ENCODE results near the gene CLBA1.
A peak's percentile ranks its signal among the peaks of the same experiment; 100 is the strongest.

The CLBA1 gene

DNA sequence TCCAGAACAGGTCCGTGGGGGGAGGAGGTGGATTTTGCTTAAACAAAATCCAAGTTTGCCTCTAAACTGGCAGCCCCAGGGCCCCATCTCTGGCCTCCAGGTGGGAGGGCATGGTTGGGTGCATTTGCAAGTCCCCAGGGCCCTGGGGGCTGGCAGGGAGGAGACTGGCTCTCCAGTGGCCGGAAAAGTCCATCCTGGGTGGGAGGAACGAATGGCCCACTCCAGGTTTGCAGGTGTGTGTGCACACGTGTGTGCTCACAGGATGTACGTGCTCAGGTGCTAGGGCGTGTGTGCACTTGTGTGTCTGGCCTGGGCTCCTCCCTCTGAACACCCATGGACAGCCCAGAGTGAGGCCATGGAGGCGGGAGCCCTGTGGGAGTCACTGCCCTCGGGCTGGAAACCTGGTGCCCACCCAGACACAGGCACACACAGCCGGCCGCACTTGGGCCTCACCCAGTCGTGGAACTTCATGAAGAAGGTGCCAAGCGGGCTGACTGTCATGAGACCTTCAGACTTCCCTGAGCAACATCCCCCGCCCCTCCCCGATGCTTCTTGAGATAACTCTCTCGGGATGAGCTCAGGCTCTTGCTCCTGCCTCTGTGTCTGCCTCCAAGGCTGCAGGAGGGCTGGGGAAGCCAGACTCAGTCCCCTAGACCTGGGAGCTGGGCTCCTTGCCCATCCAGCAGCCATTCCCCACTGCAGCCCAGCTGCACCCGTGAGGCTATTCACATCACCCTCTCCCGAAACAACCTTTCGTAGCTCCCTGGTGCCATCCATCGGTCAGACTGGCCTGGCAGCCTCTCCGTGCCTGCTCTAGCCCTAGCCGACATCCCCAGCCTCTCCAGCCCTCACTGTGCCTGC lies 16.8 kb upstream of the CLBA1 start:
- DNase-seq = no peak

DNA sequence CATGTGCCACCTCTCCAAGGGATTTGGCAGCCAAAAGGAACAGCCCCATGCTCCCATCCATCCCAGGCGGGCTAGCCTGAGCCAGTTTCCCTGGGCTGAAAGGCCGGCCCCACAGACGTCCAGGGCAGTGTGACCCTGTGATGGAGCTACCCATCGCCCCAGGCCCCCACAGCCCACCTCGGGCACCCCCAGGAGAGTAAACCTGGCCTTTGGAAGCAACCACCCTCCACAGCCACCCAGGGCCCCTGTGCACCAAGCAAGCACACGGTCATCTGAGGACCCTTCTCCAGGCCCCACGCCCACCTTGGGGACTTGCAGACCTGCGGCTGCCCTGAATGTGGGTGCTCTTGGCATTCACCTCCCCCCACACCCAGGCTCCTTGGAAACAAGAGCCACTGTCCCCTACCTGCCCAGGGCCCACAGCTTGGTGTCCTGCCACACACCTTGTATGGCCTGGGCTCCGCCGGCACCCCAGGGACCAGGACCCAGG lies 15.8 kb upstream of the CLBA1 start:
- no peak for DNase-seq

DNA sequence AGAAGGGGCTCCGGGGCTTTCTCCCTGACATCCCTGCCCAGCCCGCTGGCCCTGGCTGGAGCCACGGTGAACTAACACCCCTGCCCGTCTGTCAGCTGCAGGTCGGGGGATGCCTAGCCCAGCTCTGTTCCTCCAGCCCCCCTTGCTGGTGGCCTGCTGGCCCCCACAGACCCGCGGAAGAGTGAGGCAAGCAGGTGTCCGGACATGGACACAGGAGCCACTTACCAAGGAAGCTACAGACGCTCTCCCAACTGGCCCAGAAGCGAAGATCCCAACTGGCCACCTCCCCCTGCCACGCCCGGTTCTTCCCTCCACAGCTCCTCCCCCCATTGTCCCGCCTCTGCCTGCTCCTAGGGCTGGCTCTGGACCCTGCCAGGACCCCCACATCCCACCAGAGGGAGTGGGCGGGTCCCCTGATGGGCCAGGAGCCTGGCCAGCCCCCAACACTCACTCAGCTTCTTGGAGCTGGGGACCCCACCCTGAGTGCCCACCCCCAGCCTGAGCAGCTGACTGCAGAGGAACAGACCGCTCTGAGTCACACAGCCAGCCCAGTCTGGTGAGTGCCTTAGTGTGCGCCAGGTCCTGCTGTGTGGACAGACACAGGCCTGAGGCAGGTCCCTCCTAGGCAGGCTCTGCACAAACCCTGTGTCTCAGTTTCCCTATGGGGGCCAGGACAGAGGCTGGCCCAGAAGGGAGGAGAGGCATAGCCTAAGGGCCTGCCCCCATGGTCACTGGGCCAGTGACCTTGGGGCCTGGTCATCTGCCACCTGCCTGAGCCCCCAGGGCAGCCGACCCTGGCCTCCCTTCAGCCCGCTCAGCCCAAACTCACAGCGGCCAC lies 15.1 kb upstream of the CLBA1 start:
- DNase-seq = no peak

DNA sequence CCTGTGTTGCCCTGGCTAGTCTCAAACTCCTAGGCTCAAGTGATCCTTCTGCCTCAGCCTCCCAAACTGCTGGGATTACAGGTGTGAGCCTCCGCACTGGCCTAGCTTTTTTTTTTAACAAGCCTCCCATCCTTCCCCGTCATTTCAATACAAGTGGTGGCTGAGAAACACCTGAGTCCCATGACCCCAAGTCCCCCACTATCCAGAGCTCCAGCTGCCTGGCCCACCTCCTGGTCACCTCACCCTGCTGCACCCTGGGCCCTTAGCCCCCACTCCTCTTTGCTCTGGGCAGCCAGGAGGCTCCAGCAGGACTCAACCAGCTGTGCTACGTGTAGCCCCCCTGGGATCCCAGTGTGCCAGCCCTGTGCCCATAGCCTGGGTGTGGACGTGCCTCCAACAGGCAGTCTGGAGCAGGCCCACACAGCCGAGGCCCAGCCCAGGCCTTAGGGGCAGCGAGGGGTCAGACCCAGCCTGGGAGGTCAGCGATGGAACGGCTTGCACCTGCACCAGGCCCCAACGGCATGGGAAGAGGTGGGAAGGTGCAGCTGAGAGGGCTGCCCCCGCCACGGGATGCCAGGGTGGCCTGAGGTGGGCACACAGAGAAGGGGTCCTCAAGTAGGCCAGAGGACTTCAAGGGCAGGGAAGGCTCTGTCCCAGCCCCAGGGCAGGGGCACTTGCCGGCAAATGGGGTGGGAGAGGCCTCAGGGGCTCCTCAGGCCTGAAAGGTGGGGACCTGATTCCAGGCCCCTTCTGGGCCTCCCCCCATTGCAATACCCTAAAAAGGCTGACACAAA lies 13.9 kb upstream of the CLBA1 start:
- no peak for DNase-seq

DNA sequence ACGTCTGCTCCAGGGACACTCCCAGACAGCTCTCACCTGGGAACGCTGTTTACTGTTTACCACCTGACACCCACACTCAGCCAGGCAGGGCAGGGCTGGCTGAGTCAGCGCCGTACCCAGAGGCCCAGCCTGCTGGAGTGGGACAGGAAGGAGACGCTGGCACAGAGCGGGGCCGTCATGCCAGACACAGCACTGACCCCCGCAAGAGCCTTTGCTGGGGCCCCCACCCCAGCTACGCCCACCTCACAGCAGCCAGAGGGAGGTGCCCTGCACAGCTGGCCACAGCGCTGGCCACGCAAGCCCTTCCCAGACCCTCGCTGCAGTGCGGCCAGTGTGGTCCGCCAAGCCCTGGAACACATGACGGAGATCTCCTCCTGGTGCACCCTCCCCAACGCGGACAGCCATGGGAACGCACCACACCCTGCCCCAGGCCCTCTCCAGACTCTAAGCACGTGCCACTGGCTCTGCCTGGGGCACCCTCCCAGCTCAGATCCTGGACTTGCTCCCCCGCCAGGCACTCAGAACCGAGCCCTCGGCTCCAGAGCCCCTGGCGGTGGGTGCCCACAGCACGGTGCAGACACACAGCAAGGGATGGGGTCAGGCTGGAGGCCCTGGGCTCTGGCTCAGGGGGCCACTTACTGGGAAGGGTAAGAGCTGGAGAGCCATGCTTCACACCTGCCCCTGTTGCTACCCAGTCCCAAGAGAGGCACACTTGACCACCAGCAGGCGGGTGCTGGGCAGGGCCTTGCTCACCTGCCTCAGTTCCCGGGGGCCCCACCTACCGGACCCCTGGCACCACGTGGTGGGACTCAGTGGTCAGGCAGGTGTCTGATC lies 13.1 kb upstream of the CLBA1 start:
- DNase-seq = no peak

DNA sequence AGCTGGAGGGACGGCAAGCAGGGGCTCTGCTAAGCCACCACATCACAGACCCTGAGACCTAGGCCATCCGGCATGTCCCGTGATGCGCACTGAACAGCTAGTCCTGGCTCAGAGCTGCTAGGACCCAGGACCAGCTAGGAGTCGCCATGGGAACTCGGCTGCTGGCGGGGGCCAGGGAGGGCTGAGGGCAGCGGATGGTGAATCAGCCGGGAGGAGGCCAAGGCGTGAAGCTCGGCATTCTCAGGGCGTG lies 12.5 kb upstream of the CLBA1 start:
- no peak for DNase-seq

DNA sequence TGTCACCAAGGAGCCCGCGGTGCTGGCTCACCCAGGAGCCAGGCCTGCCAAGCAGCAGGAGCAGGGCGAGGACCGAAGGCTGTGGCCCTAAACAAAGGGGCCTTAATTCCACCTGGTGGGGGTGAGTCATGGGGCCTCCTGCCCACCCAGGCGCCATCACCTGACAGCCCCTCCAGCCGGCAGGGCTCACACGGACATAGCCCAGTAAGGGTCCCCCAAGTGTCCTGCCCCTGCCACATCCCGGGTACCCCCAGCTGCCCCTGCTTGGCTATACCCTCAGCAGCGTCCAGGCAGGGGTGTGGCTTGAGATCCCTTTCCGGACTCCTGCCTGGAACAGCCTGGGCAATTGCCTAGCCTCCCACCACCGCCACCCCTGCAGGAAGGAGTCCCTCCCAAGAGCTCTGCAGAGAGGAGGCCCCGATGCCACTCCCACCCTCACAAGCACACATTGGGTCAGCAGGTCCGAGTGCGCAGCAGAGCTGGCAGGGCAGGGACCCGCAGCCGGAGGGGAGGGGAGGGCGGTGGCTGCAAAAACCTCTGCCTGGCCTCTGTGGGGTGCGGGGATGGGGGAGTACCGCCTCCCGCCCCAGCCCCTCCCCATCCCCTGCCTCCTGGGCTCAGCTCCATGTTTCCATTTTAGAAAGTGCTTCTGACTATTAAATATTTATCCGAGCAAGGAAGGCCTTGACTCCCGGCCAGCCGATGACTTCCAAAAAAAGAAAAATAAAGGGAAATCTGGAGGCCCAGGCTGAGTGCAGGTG lies 12.0 kb upstream of the CLBA1 start:
- no peak for DNase-seq

DNA sequence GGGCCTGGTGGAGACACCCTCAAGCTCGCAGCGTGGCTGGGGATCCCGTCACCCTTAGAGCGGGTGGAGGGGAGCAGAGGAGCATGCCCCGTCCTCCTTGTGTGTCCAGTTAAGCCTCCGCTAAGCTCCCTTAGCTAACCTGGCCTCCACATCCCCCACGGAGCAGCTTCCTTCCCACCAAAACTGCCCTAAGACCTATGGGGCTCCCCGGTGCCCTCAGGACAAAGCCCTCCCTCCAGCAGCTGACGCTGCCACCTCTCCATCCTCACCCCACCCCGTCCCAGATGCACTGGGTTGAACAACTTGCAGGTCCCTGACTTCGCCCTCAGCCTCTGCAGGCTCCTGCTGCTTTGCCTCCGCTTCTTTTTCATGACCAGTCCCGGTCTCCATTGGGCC lies 11.4 kb upstream of the CLBA1 start:
- DNase-seq = no peak

DNA sequence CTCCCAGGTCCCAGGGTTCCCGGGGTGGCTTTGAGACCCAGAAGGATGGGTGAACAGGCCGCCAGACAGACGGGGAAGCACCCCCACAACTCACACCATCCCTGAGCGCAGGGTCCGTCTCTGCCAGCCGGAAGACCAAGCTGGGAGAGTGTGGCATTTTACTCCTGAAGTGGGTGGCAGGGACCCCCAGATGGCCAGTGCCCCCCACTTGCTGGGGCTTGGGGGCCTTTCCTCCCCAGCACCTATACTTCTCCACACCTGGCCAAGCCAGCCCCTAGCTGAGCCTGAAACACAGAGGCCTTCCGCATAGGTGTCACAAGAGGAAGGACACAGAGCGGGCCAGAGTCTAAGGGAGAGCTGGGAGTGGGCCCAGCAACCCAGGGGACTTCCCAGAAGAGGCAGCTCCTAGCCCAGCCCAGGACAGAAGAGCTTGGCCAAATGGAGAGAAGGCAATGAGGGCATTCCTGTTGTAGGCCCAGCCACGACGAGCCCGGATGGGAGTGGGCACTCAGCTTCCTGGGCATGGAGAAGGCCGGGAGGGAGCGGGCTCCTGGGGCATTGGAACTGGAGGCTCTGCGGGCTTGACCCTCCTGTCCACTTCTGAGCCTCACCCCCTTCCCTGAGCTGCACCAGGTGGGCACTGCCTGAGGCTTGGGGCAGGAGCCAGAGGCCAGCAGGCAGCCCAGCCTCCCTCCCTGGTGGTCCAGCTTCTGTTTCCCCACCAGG lies 10.8 kb upstream of the CLBA1 start:
- no peak for DNase-seq

DNA sequence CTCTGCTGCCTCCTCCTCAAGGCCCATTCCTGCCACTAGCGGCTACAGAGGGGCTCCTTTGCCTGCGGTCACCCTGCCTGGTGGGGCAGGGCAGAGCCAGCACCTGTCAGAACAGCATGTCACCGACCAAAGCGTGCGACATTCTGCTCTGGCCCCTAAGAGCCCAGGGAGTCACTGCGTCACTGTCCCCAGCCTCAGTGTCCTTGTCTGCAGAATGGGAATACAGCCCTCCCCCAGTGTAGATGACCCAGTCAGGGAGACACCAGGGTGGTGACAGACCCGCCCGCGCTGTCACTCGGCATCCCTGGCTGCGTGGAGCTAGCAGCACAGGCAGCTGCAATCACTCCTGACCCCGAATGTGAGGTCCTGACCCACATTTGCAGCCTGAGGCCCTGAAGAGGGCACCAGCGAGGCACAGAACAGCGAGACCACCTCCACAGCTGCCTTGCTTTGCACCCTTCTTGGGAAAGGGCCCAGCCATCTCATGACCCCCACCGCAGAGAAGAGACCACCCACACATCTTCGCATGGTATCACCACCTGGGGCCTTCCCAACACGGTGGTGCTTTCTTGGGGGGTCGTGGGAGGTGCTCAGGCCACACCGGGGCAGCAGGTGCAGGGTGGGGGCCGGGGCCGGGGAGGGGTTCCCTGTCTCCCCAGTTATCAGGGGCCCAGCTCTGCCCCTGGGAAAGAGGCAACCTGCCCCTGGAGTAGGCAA lies 9.9 kb upstream of the CLBA1 start:
- DNase-seq = peak; percentile 60

DNA sequence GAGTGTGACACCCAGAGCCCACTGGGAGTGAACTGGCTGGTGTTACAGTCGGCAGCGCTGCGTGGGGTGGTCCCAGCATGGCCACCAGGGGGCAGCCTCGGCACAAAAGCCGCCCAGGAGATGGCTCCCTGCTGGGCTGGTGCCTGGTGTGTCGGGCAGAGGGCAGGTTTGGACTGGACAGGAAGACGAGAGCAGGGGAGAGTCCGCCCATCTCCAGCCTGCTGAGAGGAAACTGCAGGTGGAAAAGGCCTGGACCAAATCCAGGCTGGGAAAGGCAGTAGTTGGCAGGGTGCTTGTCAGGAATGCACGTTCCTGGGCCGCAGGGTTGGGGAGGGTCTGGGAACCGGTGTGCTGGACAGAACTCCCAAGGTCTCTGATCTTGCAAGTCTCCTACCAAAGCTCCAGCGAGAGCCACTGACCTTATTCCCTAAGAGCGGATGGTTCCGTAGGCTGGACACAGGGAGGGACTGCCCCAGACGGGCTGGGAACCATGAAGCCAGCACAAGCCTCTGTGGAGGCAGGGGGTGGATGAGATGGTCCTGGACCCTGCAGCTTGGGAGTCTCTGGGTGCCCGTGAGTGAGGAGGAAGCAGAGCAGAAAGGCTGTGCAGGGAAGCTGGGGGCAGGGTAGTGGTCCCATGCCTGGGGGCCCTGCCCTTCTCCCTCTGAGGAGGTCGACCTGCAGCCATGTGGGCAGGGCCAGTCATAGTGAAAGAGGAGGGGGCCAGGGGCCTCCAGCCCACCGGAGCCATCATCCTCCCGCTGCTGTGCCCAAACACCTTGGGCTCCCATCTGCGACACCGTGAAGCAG lies 9.2 kb upstream of the CLBA1 start:
- DNase-seq = peak; percentile 98

DNA sequence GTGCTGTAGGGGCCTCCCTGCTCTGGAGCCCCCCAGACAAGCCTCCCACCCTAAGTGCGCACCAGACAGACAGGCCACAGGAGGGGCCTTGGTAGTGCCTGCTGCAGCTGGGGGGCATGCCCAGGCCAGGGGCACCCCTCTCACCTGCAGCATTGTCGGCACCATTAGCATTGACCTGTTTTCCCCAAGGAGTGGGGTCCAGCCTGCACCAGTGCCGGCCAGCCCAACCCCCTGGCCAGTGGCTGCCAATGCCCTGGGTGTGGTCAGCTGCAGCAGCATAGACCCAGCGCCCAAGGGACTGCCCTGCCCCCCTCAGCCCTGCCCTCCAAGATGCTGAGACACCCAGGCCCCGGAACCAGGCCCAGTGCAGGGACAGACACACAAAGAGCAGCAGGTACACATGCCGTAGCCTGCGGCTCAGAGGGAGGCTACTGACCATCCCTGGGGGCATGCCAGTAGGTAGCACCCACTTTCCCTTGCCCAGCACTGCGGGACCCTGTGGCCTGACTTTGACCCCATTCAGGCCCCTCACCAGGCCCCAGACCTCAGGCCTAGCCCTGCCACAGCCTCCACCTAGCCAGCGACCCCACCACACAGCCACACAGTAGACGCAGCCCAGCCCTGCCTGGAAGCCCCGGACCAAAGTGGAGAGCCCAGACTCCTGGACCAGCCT lies 8.4 kb upstream of the CLBA1 start:
- DNase-seq = no peak

DNA sequence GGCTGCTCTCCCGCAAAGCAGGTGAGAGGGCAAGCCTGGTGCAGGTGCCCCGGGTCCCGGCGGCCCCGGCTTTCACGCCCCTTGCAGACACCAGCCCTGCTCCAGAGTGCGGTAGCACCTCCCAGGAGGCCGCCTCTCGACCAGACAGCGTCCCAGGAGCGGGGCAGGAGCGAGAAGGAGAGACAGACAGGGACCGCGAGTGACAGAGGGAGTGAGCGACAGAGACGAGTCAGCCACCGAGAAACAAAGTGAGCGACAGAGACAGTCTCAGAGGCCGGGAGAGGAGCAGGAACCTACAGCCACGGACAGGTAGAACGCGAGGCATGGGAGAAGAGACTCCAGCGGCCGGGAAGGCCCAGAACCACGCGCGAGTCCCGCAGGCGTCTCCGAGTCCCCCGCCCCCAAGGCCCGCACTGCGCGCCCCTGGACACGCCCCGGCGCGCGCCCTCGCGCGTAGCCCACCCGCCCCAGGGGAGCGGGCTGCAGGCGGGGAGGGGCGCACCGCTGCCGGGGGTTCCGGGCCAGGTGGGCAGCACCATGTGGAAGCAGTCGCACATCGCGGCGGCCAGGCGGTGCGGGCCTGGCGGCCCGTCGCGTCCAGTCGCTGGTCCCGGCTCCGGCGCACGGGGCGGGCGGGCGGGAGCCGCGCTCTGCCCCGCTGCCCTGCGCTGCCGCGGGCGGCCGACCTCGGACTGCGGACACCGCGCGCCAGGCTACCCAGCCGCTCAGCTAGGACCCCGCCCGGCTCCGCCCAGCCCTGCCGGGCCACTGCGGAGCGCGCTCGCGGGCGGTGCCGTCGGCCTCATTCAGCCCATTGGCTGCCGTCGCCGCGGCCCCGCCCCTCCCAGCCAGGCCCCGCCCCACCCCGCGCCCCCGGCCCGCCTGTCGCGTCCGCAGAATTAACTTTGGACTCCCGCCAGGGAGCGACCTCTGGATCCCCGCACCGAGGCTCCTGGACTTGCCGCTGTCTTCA lies 7.6 kb upstream of the CLBA1 start, which contains the start of gene AHNAK2:
TSS of gene AHNAK2 (minus strand) at position 694 of the 973 bp plus-strand sequence. CDS start at position 557, 137 bp downstream.
- peak; percentile 80 for DNase-seq

DNA sequence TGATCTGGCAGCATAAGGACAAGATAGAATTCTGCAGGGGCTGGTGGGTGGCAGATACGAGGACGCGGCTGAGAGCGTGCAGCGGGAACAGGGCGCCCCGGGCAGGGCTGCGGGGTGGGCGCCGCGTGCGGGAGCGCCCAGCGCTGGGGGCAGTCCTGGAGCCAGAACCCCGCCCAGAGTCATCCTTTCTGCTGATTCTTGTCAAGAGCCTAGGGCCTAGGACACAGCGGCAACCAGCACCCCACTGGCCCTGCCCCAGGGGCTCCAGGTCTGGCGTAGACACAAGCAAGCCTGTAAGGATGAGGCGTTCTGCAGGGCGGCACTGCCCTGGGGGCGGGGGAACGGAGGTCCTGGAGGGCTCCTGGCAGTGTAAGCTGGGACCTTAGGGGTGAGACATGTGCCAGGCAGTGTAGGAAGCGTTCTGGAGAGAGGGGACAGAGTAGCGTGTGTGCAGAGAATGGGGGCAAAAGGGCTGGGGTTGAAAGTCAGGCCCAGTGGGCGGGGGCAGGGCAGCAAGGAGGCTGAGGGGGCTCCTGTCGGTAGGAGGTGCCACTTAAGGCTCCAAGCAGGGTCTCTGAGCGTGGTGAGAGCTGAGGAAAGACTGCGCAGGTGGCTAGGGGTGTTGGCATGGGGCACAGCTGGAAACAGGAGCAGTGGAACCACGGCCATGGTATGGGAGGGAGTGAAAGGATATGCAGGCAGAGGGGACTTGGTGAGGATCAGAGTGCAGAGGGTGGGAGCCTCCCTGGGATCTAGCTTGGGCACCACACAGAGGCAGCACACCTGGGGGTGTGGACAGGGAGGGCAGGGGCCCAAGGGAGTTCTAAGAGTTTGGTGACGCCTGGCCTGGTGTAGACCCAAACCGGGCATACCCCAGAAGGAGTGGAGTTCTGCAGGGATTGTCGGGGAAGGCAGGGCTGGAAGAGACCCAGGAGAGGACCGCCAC lies 6.6 kb upstream of the CLBA1 start:
- no peak for DNase-seq

DNA sequence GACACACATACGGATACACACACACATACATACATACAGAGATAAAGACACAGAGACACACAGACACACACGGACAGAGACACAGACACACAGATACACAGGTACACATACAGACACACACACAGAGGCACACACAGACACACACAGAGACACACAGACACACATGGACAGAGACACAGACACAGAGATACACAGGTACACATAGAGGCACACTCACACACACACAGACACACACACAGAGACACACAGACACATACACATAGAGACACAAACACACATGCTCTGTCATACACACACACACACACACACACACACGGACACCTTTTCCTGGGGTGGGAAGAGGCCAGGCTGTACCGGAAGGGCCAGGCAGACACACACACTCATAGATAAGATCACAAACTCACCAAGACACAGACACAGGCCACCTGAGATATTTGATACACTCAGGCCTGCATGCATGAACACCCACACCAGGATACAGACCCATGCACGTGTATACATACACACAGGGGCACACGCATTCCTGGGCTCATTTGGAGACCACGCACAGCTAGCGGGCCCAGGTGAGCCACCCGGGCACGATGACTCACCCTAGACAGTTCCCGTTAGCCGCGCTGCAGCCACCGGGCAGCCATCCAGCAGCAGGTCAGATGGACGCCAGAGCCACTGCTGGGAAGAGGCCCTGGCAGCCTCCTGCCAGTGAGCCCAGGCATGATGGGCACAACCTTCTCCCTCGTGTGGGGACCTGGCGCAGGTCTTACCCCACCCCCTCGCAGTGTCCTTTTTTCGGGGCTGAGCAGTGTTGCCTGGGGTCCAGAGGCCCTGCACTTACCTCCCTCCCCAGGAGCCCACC lies 5.6 kb upstream of the CLBA1 start:
- no peak for DNase-seq
